MM.1S (cell line): ENCODE measurements around the gene CIB4.

Source experiments
- DNase-seq: peaks from one replicate; pipeline ENCODE4 v3.0.0-alpha.2; 2015
- H2AFZ ChIP-seq: fragments of 300-600 bp; sonication (generic); 2 replicates; pipeline ENCODE4 v1.6.0; 2016; ENCODE audit warnings: antibody characterized with exemption, low read length
- H3F3A ChIP-seq: fragments of 300-600 bp; sonication (generic); 2 replicates; pipeline ENCODE4 v1.6.1; 2016; ENCODE audit warnings: mild to moderate bottlenecking, antibody characterized with exemption, low read length, moderate library complexity, mixed read lengths; ENCODE audit not compliant: insufficient read depth
- H3K27ac ChIP-seq: fragments of 300-600 bp; sonication (generic); 2 replicates; pipeline ENCODE4 v1.5.1; 2016; ENCODE audit warnings: mild to moderate bottlenecking, low read length
- H3K27me3 ChIP-seq: fragments of 300-600 bp; sonication (generic); replicated peaks from 2 replicates; pipeline ENCODE4 v1.6.0; 2016; ENCODE audit warnings: low read length; ENCODE audit not compliant: insufficient read depth
- H3K36me3 ChIP-seq: fragments of 300-600 bp; sonication (generic); replicated peaks from 2 replicates; pipeline ENCODE4 v1.6.1; 2016; ENCODE audit warnings: mild to moderate bottlenecking, low read length, mixed read lengths; ENCODE audit not compliant: insufficient read depth
- H3K4me1 ChIP-seq: fragments of 300-600 bp; sonication (generic); 2 replicates; pipeline ENCODE4 v1.6.1; 2016; ENCODE audit warnings: low read length, mixed read lengths
- H3K4me2 ChIP-seq: fragments of 300-600 bp; sonication (generic); 2 replicates; pipeline ENCODE4 v1.6.0; 2016; ENCODE audit warnings: low read depth, low read length
- H3K4me3 ChIP-seq: fragments of 300-600 bp; sonication (generic); 2 replicates; pipeline ENCODE4 v1.5.1; 2016; ENCODE audit warnings: low read length, mixed read lengths
- H3K79me2 ChIP-seq: fragments of 300-600 bp; sonication (generic); 2 replicates; pipeline ENCODE4 v1.6.1; 2016; ENCODE audit warnings: mixed run types, low read length, mixed read lengths
- H3K9ac ChIP-seq: fragments of 300-600 bp; sonication (generic); 2 replicates; pipeline ENCODE4 v1.6.1; 2016; ENCODE audit warnings: low read length, mixed read lengths
- H3K9me2 ChIP-seq: fragments of 300-600 bp; sonication (generic); replicated peaks from 2 replicates; pipeline ENCODE4 v1.6.1; 2016; ENCODE audit warnings: mild to moderate bottlenecking, low read length, mixed read lengths; ENCODE audit not compliant: insufficient read depth
- H3K9me3 ChIP-seq: fragments of 300-600 bp; sonication (generic); replicated peaks from 2 replicates; pipeline ENCODE4 v1.6.1; 2016; ENCODE audit warnings: mild to moderate bottlenecking, low read length, mixed read lengths; ENCODE audit not compliant: insufficient read depth
- H4K20me1 ChIP-seq: fragments of 300-600 bp; sonication (generic); 2 replicates; pipeline ENCODE4 v1.6.1; 2016; ENCODE audit warnings: mild to moderate bottlenecking, low read length, moderate library complexity, mixed read lengths; ENCODE audit not compliant: insufficient read depth
- CTCF ChIP-seq: fragments of 300-600 bp; sonication (generic); IDR thresholded peaks from 2 replicates; pipeline ENCODE4 v1.5.1; 2016; ENCODE audit warnings: antibody characterized with exemption, low read length, mixed read lengths
- EZH2 ChIP-seq: fragments of 300-600 bp; sonication (generic); optimal IDR thresholded peaks from 2 replicates; pipeline ENCODE3; 2017; ENCODE audit warnings: low read depth, mild to moderate bottlenecking, antibody characterized with exemption, low read length, mixed read lengths
- EZH2phosphoT487 ChIP-seq: fragments of 300-600 bp; sonication (generic); IDR thresholded peaks from 2 replicates; pipeline ENCODE4 v1.6.1; 2018; ENCODE audit warnings: antibody characterized with exemption, low read length

CIB4 gene

GRCh38 chr2:26629751-26630150 is 11.4 kb downstream of the CIB4 start:
- Histone ChIP-seq H3K9me2 (no peaks in the 10 kb centered on the region), H4K20me1 (no peaks in the 10 kb centered on the region; the same call in 1 of the 2 replicates), H3F3A (no peaks in the 10 kb centered on the region), H3K4me1 (no peaks in the 10 kb centered on the region), H3K27me3 (peaks cover 80% of the 10 kb centered on the region), H3K9me3 (no peaks in the 10 kb centered on the region), H3K9ac (no peak overlapping the region), H3K79me2 (no peaks in the 10 kb centered on the region), H3K4me2 (no peak overlapping the region), H2AFZ (no peak overlapping the region), H3K36me3 (no peaks in the 10 kb centered on the region), H3K27ac (no peak overlapping the region), H3K4me3 (no peak overlapping the region)
- TF ChIP-seq CTCF (no peak), EZH2phosphoT487 (no peak), EZH2 (no peak)
- DNase-seq, result no peak

GRCh38 chr2:26629346-26629630 is 11.9 kb downstream of the CIB4 start:
- no peaks in the 10 kb centered on the region for H3K36me3 ChIP-seq

DNA sequence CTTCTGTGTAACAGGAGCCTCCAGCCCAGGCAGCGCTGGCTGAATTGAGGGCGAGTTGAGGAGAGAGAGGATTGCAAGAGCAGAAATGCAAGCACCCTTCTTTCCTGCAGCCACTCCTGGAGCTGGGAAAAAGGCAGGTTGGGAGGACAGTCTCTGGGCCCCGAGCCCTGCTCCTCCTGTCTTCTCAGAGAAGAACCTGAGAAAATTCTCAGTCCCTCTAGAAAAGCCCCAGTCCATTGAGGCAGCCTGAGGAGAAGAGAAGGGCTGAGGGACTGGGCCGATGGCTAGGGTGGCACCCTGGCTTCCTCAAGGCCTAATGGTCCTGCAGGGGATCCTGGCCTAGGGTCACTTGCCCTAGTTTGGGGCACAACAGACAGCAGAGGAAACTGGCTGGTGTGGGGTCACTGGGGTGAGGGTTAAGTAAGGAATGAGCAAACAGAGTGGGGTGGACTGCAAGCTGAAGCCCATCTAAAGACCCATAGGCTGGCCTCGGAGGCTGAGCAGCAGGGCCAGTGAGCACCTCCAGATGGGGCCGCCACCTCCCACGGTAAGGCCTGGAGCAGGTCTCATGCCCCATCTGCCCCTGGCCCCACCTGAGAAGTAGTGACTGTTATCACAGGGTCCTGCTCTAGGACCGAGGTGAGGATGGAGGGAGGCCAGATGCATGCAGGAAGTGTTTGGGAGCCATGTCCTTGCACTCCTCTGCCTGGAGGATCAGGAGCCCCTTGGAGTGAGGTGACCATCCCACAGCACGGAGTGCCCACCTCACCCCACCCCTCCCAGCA is 12.4 kb downstream of the CIB4 start:
- no peaks in the 10 kb centered on the region for H3K79me2 ChIP-seq
- peaks cover 77% of the 10 kb centered on the region for H3K27me3 ChIP-seq
- DNase-seq, result no peak
- H3K4me3 ChIP-seq, result no peak overlapping the region
- H3K27ac ChIP-seq, result no peak overlapping the region
- H4K20me1 ChIP-seq, result no peaks in the 10 kb centered on the region; the same call in 1 of the 2 replicates
- no peaks in the 10 kb centered on the region for H3F3A ChIP-seq
- no peaks in the 10 kb centered on the region for H3K9me3 ChIP-seq
- no peaks in the 10 kb centered on the region for H3K4me1 ChIP-seq
- no peak for TF ChIP-seq EZH2
- TF ChIP-seq EZH2phosphoT487, result no peak
- TF ChIP-seq CTCF, result no peak
- no peak overlapping the region for H3K9ac ChIP-seq
- H3K9me2 ChIP-seq, result no peaks in the 10 kb centered on the region
- no peaks in the 10 kb centered on the region for H3K36me3 ChIP-seq
- H2AFZ ChIP-seq, result no peak overlapping the region
- H3K4me2 ChIP-seq, result no peak overlapping the region

More at GRCh38 chr2:26629346-26629630, 11.9 kb downstream of the CIB4 start:
- Histone ChIP-seq H4K20me1 (no peaks in the 10 kb centered on the region; the same call in 1 of the 2 replicates), H3K9me3 (no peaks in the 10 kb centered on the region), H3K4me3 (no peak overlapping the region), H3F3A (no peaks in the 10 kb centered on the region), H3K9ac (no peak overlapping the region), H3K79me2 (no peaks in the 10 kb centered on the region), H3K27me3 (peaks cover 78% of the 10 kb centered on the region), H2AFZ (no peak overlapping the region), H3K27ac (no peak overlapping the region), H3K4me1 (no peaks in the 10 kb centered on the region), H3K9me2 (no peaks in the 10 kb centered on the region), H3K4me2 (no peak overlapping the region)
- no peak for DNase-seq
- TF ChIP-seq EZH2phosphoT487, result no peak
- TF ChIP-seq CTCF, result no peak
- TF ChIP-seq EZH2, result no peak
